PC-9 (cell line): ENCODE measurements around the gene TMCO4. TPM values are rescaled to one million over a fixed set of nuclear protein-coding genes. Genes with fewer than 3 reads are reported as not detected.

Source experiments
- BruUV-seq: library from RNA; stranded (reverse); fragments of 400-500 nt; replicated peaks from 2 replicates; lab custom pipeline; 2021; lab: Mats Ljungman, UMichigan
- CTCF ChIA-PET: fragments of 300-600 bp; sonication (Branson Sonifier 250); formaldehyde crosslinking; loops from one replicate; lab custom pipeline; 2022; ENCODE audit warnings: antibody characterized with exemption; lab: Charles Lee
- POLR2A ChIA-PET: fragments of 300-600 bp; sonication (Branson Sonifier 250); formaldehyde crosslinking; loops from one replicate; lab custom pipeline; 2022; ENCODE audit warnings: antibody characterized with exemption; ENCODE audit not compliant: unreplicated experiment; lab: Charles Lee
- DNase-seq, 2 experiments: peaks; one replicate each; pipeline versions ENCODE4 v3.0.0 to v3.0.0-alpha.2; 2015 to 2022; ENCODE audit warnings: mixed read lengths in 1 of 2
- H2AFZ ChIP-seq: fragments of 200-600 bp; sonication (generic); 2 replicates; pipeline ENCODE4 v1.8.1; 2017; ENCODE audit warnings: antibody characterized with exemption
- H3F3A ChIP-seq: fragments of 200-600 bp; sonication (generic); 2 replicates; pipeline ENCODE4 v1.8.1; 2017; ENCODE audit warnings: antibody characterized with exemption, mild to moderate bottlenecking, low read depth; ENCODE audit not compliant: insufficient read depth
- H3K27ac ChIP-seq: fragments of 200-600 bp; sonication (generic); 2 replicates; pipeline ENCODE4 v1.6.1; 2016; ENCODE audit warnings: mixed run types
- H3K27me3 ChIP-seq: fragments of 200-600 bp; sonication (generic); 2 replicates; pipeline ENCODE4 v1.6.1; 2016; ENCODE audit warnings: low read depth, mixed run types; ENCODE audit not compliant: insufficient read depth
- H3K36me3 ChIP-seq: fragments of 200-600 bp; sonication (generic); 2 replicates; pipeline ENCODE4 v1.6.1; 2016; ENCODE audit warnings: low read depth, mixed run types
- H3K4me1 ChIP-seq: fragments of 200-600 bp; sonication (generic); replicated peaks from 2 replicates; pipeline ENCODE4 v1.6.1; 2016; ENCODE audit warnings: mixed run types; ENCODE audit not compliant: insufficient read depth
- H3K4me2 ChIP-seq: fragments of 200-600 bp; sonication (generic); 2 replicates; pipeline ENCODE4 v1.6.1; 2017; ENCODE audit warnings: mixed run types
- H3K4me3 ChIP-seq: fragments of 200-600 bp; sonication (generic); 2 replicates; pipeline ENCODE4 v1.6.1; 2016; ENCODE audit warnings: mixed run types
- H3K79me2 ChIP-seq: fragments of 200-600 bp; sonication (generic); 2 replicates; pipeline ENCODE4 v1.6.1; 2017; ENCODE audit warnings: low read depth, mixed run types
- H3K9me2 ChIP-seq: fragments of 200-600 bp; sonication (generic); 2 replicates; pipeline ENCODE4 v1.8.1; 2017; ENCODE audit warnings: mild to moderate bottlenecking; ENCODE audit not compliant: insufficient read depth
- H3K9me3 ChIP-seq: fragments of 200-600 bp; sonication (generic); 2 replicates; pipeline ENCODE4 v1.8.1; 2016; ENCODE audit warnings: low read depth; ENCODE audit not compliant: insufficient read depth
- H4K20me1 ChIP-seq: fragments of 200-600 bp; sonication (generic); 2 replicates; pipeline ENCODE4 v1.8.1; 2017; ENCODE audit not compliant: insufficient read depth
- CTCF ChIP-seq: fragments of 200-600 bp; sonication (generic); conservative IDR thresholded peaks from 2 replicates; pipeline ENCODE4 v1.6.1; 2017; ENCODE audit warnings: mixed run types, antibody characterized with exemption, mild to moderate bottlenecking, moderate library complexity
- EZH2 ChIP-seq: fragments of 200-600 bp; sonication (generic); IDR thresholded peaks from 2 replicates; pipeline ENCODE4 v1.8.0; 2017; ENCODE audit warnings: antibody characterized with exemption, low read depth
- intact Hi-C: fragments of 100-400 bp; cut with micrococcal nuclease; formaldehyde crosslinking; loops from one replicate; pipeline ENCODE4 v1.10.0; 2022; ENCODE audit not compliant: unreplicated experiment
- total RNA-seq: library from RNA; stranded (reverse); gene quantifications from 2 replicates; pipeline ENCODE4 v1.2.3, GENCODE V29; 2021

TMCO4 gene
- total RNA-seq, 1 experiment from 2014 or later: 22.6 TPM

- no peak overlapping the region for H3K27ac ChIP-seq
- ChIA-PET POLR2A (no interaction called here), CTCF (no interaction called here)
- H3K79me2 ChIP-seq: no peaks in the 10 kb centered on the region
- no peaks in the 10 kb centered on the region for H3F3A ChIP-seq
- DNase-seq: peak; percentile 18 to 61
- no TSS peak for BruUV-seq
- H3K4me2 ChIP-seq: peak overlapping the region; percentile 28; the same call in 1 of the 2 replicates
- no peak overlapping the region for H3K4me3 ChIP-seq
- H3K4me1 ChIP-seq: peaks cover 11% of the 10 kb centered on the region
- intact Hi-C loops: loop anchor here (2.0 kb wide), 1 partner anchor 74 kb away; no protein-coding TSS in a partner anchor
- no peaks in the 10 kb centered on the region for H3K9me3 ChIP-seq
- H3K36me3 ChIP-seq: no peaks in the 10 kb centered on the region
- no peaks in the 10 kb centered on the region for H3K27me3 ChIP-seq
- no peaks in the 10 kb centered on the region for H4K20me1 ChIP-seq
- no peaks in the 10 kb centered on the region for H3K9me2 ChIP-seq
- H2AFZ ChIP-seq: no peak overlapping the region
- TF ChIP-seq EZH2 (no peak), CTCF (peak; percentile 47; the same call in 1 of the 2 replicates)
These were observed 62.5 kb downstream of the TMCO4 start for GRCh38 chr1:19737104-19737825.

GRCh38 chr1:19735440-19736127 is 64.1 kb downstream of the TMCO4 start:
- TF ChIP-seq CTCF (no peak), EZH2 (no peak)
- no peaks in the 10 kb centered on the region for H3K27me3 ChIP-seq
- DNase-seq: no peak
- peaks cover 11% of the 10 kb centered on the region for H3K4me1 ChIP-seq
- CTCF ChIA-PET: no interaction called here
- H3K4me3 ChIP-seq: no peak overlapping the region
- no peaks in the 10 kb centered on the region for H3K79me2 ChIP-seq
- H3K36me3 ChIP-seq: no peaks in the 10 kb centered on the region
- intact Hi-C loops: loop anchor here (2.0 kb wide), 1 partner anchor 75 kb away; no protein-coding TSS in a partner anchor
- H3K9me2 ChIP-seq: no peaks in the 10 kb centered on the region
- no TSS peak for BruUV-seq
- no peaks in the 10 kb centered on the region for H4K20me1 ChIP-seq
- H3K27ac ChIP-seq: no peak overlapping the region
- POLR2A ChIA-PET: no interaction called here
- no peak overlapping the region for H2AFZ ChIP-seq
- no peaks in the 10 kb centered on the region for H3K9me3 ChIP-seq
- no peak overlapping the region for H3K4me2 ChIP-seq
- H3F3A ChIP-seq: no peaks in the 10 kb centered on the region

- Histone ChIP-seq H3K4me2 (no peak overlapping the region), H2AFZ (no peak overlapping the region), H3F3A (no peaks in the 10 kb centered on the region), H3K4me1 (peaks cover 11% of the 10 kb centered on the region), H4K20me1 (no peaks in the 10 kb centered on the region), H3K4me3 (no peak overlapping the region), H3K9me2 (no peaks in the 10 kb centered on the region), H3K9me3 (no peaks in the 10 kb centered on the region; the same call in 1 of the 2 replicates), H3K79me2 (no peaks in the 10 kb centered on the region), H3K27ac (no peak overlapping the region), H3K36me3 (no peaks in the 10 kb centered on the region), H3K27me3 (no peaks in the 10 kb centered on the region)
- ChIA-PET POLR2A (no interaction called here), CTCF (no interaction called here)
- TF ChIP-seq EZH2: no peak
- no peak for TF ChIP-seq CTCF
- no peak for DNase-seq
- intact Hi-C loops: no loop called here
- BruUV-seq: no TSS peak
These were observed 65.2 kb downstream of the TMCO4 start for GRCh38 chr1:19734472-19734999.
